HCEC 1CT (cell line): ENCODE data around the gene ROMO1.
"Not testable (repeated sequence)": the region's sequence is repeated elsewhere in the genome, so short reads cannot be mapped to it uniquely, and the experiment has no call there.

Source experiments
- DNase-seq: peaks from one replicate; pipeline ENCODE4 v3.0.0-alpha.2; 2017

ROMO1 gene

GRCh38 chr20:35732644-35732982 lies 33.4 kb downstream of the ROMO1 start:
- no peak for DNase-seq

GRCh38 chr20:35734374-35734773 lies 35.2 kb downstream of the ROMO1 start:
- DNase-seq, result no peak

GRCh38 chr20:35734777-35735649 lies 35.8 kb downstream of the ROMO1 start:
- no peak for DNase-seq

- no peak for DNase-seq
Observed at GRCh38 chr20:35735826-35736470, 36.7 kb downstream of the ROMO1 start.

GRCh38 chr20:35737865-35738333 lies 38.7 kb downstream of the ROMO1 start:
- DNase-seq, result no peak

- DNase-seq, result no peak
Observed at GRCh38 chr20:35738410-35739179, 39.4 kb downstream of the ROMO1 start.

GRCh38 chr20:35739294-35740163 lies 40.3 kb downstream of the ROMO1 start:
- peak; percentile 55 for DNase-seq

- DNase-seq, result peak; percentile 100
Observed at GRCh38 chr20:35741892-35742740, 42.9 kb downstream of the ROMO1 start, which contains the start of gene RBM39. TSS of gene RBM39 (minus strand) at chr20:35742260. CDS start at chr20:35740874, 1,386 bp downstream.

- DNase-seq, result no peak
Observed at GRCh38 chr20:35742741-35743523, 43.7 kb downstream of the ROMO1 start.

GRCh38 chr20:35743693-35744491 lies 44.7 kb downstream of the ROMO1 start:
- DNase-seq, result no peak

- not testable (repeated sequence) for DNase-seq
Observed at GRCh38 chr20:35744492-35744841, 45.3 kb downstream of the ROMO1 start.
